Measurements from ENCODE around the gene MSL1.
A peak's percentile ranks its signal among the peaks of the same experiment; 100 is the strongest.

The MSL1 gene

DNA sequence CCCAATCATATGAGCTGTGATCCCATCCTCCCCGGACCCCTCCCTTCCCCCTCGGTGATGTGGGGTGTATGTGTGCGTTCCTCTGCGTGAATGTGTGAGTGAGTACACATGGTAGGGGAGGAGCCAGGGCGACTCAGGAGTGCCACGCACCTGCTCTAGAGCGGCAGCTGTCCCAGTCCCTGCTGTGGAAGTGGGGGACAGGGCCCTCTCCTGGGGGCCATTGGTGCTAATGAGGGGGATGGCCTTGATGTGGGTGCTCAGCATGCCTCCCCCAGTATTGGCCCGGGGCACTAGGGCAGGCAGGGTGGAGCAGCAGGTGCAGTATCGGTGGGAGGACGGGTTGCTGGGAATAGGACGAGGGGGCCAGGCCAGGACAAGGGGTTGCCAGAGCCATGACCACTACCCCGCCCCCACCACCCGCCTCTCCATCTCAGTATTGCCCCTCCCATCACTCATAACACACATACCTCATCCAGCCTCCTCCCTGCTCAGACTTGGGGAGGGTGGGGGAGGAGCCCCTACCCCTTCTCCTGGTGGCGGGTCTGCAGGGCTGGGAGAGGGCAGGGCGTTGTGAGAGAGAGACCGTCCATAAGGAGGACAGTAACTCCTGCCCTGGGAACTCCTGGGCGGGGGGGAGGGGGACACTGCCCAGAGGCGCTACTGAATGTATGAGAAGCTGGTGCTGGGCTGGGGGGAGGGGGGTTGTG, 29.9 kb upstream of the MSL1 start:
- no peak for DNase-seq

- DNase-seq, result no peak
Measured at GRCh38 chr17:40092581-40092980, 29.2 kb upstream of the MSL1 start.

DNA sequence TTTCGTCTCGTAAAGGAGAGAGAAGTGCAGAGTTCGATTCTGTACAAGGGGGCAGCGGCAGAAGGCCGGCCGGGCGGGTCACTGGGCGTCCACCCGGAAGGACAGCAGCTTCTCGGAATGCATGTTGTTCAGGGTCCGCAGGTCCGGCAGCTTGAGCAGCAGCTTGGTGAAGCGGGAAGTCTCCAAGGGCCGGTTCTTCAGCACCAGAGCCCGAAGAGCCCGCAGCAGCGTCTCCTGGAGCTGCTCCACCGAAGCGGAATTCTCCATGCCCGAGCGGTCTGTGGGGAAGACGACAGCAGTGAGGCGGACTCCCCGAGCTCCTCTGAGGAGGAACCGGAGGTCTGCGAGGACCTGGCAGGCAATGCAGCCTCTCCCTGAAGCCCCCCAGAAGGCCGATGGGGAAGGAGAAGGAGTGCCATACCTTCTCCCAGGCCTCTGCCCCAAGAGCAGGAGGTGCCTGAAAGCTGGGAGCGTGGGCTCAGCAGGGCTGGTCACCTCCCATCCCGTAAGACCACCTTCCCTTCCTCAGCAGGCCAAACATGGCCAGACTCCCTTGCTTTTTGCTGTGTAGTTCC, 28.7 kb upstream of the MSL1 start:
- DNase-seq, result no peak

- DNase-seq, result no peak
Measured at GRCh38 chr17:40093580-40094201, 28.1 kb upstream of the MSL1 start.

GRCh38 chr17:40094874-40095273, 26.9 kb upstream of the MSL1 start:
- DNase-seq, result no peak

GRCh38 chr17:40095351-40095943, 26.3 kb upstream of the MSL1 start:
- no peak for DNase-seq

DNA sequence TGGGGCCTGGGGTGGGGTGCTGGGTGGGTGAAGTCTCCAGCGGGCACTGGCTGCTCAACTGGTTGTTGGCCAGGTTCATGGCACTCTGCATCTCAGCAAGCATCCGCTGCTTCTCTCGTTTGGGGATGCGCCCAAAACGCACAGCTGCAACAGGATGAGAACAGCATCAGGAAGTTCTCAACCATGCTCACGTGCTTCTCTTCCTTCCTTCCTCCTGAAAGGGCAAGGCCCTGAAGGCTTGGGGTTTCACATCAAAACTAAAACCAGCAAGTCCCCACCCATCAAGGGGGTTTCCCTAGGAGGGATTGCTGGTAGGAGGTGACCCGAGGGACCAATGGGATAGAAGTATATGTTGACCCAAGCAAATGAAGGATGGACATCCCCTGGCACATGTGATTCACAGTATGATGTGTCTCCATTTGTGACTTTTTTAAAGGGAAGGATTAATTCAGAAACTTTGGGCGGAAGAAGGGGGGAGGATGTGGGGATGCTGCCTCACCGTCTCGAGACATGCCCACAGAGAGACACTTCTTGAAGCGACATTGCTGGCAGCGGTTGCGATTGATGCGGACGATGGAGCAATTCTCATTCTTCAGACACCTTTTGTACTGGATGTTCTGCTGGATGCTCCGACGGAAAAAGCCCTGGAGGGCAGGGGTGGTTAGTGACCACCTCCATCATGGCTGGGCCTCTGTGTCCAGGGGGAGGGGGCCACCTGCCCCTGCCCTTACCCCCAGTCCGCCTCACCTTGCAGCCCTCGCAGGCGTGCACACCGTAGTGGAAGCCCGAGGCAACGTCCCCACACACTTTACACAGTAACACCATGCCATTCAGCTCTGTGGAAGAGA, 25.6 kb upstream of the MSL1 start:
- no peak for DNase-seq

DNA sequence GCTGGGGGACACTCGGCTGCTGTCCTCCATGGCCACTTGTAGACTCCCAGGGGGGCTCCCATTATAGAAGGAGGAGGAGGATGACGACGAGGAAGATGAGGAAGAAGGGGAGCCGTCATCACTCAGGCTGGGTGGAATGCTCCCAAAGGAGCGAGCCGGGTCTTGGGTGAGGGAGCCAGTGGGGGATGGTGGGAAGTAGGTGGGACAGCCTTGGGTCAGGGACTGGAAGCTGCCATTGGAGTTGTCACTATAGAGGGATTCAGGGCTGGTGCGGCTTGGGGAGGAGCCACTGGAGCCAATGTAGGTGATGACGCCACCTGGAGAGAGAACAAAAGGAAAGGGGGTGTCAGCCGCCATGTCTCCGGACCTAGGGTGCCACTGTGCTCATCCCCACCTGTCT, 24.7 kb upstream of the MSL1 start:
- DNase-seq, result no peak

DNA sequence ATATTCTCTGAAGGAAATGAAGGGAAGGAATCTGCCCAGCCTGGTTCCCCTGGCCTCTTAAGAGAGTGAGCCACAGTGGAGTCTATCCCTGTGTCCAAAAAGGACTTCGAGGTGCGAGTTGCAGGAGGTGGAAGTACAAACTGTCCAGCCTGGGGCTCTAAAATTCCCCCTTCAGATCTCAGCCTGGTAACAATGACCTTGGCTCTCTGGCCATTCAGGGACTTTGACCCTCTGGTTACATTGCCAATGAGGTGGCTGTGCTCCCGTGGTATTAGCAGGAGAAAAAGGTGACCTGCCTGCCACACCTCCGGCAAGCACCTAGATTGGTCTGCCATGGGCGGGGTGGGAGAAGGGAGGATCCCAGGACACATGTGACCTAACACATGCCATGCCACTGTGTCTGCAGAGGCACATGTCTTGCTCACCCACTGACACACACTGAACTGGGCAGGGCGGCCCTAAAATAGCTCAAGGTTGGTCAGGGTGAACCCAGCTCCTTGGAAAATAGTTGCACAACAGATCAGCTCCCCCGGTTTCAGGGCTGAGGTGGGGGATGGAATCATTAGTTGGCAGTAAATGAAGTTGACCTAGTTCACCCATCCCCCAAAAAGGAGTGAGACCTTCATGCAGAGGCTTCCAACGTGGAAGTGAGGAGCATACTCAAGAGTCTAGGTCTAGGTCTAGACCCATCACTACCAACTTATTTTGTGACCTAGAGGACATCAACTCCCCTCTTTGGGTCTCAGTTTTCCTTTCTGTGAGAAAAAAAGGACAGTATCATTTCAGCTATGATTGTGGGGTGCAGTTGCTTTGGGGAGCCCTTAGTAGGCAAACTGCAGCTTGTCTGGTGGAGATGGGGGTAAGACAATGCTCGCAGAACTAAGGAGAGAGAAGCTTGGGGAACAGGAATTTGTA, 23.6 kb upstream of the MSL1 start:
- peak; percentile 56 for DNase-seq

DNA sequence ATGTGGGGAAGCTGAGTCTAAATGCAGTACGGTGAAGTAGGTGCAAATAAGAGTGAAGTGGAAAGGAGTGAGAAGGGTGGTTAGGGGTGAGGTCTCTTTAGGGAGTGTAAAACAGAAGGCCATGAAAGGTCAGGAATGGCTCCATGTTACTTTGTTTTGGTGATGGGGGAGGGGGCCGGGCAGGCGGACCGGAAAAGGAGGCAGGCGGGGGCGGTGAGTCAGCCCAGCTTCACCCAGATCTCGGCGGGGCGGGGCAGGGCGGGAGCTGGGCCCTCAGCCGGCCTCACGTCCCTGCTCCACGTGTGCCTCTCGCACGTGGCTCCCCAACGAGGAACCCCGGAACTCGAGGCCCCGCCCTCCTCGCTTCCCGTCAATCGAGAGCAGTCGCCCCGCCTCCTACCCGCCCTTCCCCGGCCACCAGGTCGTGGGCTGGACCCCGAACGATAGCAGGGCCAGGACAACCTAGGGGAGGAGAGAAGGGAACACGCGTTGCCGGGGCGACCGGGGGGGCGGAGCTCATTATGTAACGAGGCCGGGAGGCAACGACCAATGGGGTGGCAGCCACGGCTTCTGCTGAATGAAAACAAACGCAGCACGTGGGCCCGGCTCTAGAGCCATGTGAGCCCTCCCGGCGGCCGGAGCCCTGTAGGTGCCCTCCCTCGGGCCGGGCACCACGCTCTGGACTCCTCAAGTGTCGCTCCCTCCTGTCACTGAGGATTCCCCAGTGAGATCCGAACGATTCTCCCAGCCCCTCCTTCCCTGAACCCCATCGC, 22.7 kb upstream of the MSL1 start:
- DNase-seq, result peak; percentile 99

- no peak for DNase-seq
Measured at GRCh38 chr17:40099619-40100418, 22.0 kb upstream of the MSL1 start.

GRCh38 chr17:40100419-40100668, 21.4 kb upstream of the MSL1 start, which contains the start of gene NR1D1:
NR1D1 (minus strand) TSS chr17:40100589; CDS start chr17:40100094, 495 bp downstream.
- DNase-seq, result no peak

GRCh38 chr17:40100669-40101366, 21.0 kb upstream of the MSL1 start:
- peak; percentile 98 for DNase-seq

- no peak for DNase-seq
Measured at GRCh38 chr17:40101367-40102210, 20.2 kb upstream of the MSL1 start.

- no peak for DNase-seq
Measured at GRCh38 chr17:40103071-40103661, 18.6 kb upstream of the MSL1 start.

GRCh38 chr17:40103688-40104087, 18.1 kb upstream of the MSL1 start:
- no peak for DNase-seq

DNA sequence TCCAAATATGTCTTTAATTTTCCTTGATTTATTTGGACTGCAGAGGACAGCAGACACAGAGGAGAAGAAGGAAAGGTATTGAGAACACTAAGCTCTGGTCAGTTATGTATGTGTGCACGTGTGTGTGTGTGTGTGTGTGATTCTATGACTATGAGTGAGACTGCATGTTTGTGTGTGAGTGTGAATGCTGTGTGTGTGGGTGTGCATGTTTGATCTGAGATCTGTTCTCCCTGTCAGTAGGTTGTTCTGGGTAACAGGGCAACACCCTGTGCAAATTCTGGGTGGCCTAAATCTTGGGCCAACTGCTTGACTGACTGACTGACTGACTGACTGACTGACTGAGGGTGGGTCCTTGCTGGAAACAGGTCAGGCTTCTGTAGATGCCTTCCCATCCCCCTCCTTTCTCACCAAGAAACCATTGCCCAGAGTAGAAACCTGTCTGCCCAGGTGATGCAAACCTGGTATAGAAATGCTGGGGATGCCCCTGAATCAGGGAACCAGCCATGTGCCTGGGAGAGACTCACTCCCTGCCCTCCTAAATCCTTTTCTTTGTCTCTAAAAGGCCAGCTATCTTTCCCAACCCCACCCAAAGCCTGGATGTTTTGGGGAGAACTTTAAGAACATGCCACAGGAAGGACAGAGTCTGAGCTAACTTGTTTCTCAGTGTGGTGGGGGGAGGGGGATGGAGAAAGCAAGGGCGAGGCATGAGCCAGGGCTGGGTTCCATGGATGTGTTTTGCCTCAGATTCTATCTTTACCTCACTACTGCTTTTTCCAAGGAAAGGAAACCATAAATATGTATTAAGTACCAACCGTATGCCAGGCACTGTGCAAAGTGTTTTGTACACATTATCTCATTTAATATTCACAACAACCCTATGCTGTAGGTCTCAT, 16.9 kb upstream of the MSL1 start:
- no peak for DNase-seq

Measured in hematopoietic multipotent progenitor cell treated with erythropoietin and hydrocortisone succinate and interleukin-3 and kit ligand, for 8 days (in vitro differentiated cells).